Sigmoid colon (tissue), 4 donors: ENCODE results near the gene DGAT2L6.

Experiments
- CTCF ChIP-seq, 4 experiments: fragments of 450-650 bp in 3 of 4; fragments of 200-600 bp in 1 of 4; IDR thresholded peaks; one replicate each; pipeline ENCODE4 v1.5.1; 2016 to 2019; ENCODE audit warnings: antibody characterized with exemption in 4 of 4, mild to moderate bottlenecking in 3 of 4, moderate library complexity in 2 of 4
- EP300 ChIP-seq, 4 donors: sonication (generic); formaldehyde crosslinking; IDR thresholded peaks; one replicate each; pipeline ENCODE4 v1.6.1; 2017; ENCODE audit warnings: antibody characterized with exemption in 4 of 4
- POLR2A ChIP-seq, 2 donors: fragments of 450-650 bp; IDR thresholded peaks; one replicate each; pipeline ENCODE4 v1.6.1; 2016; ENCODE audit warnings: antibody characterized with exemption in 2 of 2, mild to moderate bottlenecking in 2 of 2, moderate library complexity in 2 of 2
- POLR2AphosphoS5 ChIP-seq, 4 donors: sonication (generic); formaldehyde crosslinking; IDR thresholded peaks; one replicate each; pipeline ENCODE4 v1.6.1; 2017; ENCODE audit warnings: antibody characterized with exemption in 4 of 4

DNA sequence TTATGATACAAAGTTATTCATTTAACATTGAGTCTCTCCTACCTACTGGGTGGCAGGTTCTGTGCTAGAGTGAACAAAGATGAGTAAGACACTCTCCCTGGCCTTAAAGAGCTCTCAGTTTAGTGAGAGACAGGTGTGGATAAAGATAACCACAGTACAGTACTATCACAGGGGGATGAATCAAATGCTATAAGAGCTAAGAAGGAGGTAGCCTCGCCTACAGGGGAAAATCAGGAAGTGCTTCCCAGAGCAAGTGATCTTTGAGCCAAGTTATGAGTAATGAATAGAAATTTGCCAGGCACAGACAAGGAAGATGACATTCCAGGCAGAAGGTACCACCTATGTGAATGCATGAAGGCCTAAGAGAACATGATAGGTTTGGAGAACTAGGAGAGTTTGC, 47.5 kb upstream of the DGAT2L6 start:
- no peak for TF ChIP-seq POLR2AphosphoS5 (IDR thresholded peaks at IDR 0.05)
- no peak for TF ChIP-seq POLR2A (IDR thresholded peaks at IDR 0.05)
- TF ChIP-seq CTCF (IDR thresholded peaks at IDR 0.05) = no peak
- TF ChIP-seq EP300 (IDR thresholded peaks at IDR 0.05) = no peak
